ENCODE data around the gene ALDH1L2. TPM values are rescaled to one million over a fixed set of nuclear protein-coding genes. Genes with fewer than 3 reads are reported as not detected.
A peak's percentile ranks its signal among the peaks of the same experiment; 100 is the strongest.

ALDH1L2 gene
- total and polyA plus RNA-seq, 2 experiments from 2014 or later, result 0.12 to 0.63 TPM

DNA sequence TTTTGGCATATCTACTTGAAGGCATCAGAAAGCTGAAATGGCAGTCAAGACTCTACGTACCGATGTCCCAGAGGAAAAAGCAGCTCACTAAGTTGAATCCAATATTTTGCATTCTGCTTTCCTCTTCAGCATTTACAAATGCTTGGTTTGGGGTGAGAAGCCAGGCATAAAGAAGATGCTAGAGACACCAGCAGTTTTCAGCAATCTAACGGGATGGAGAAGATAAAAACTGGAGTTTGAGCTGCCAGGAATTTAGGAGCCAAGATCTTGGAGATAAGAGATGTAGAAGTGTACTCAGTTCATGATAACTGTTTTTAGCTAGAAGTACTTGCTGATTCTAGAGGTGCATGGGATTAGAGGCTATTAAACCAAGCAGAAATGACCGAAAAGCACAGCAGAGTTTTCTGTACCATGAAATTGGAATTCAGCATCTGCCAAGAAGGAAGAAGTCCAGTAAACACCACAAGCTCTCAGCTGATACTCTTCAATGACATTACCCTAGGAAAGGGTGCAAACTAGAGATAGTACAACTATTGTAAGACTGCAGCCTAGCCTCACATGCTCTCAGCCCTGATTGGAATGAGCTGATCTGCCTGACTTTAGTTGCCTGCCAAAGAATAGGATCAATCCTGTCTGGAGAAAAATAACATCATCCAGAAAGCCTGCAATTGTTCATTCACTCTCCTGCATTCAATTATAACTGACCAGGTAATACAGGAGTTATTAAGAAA is 7.4 kb upstream of the ALDH1L2 start:
- Histone ChIP-seq H3K4me3 (no peak overlapping the region), H3K27ac (no peak overlapping the region)

DNA sequence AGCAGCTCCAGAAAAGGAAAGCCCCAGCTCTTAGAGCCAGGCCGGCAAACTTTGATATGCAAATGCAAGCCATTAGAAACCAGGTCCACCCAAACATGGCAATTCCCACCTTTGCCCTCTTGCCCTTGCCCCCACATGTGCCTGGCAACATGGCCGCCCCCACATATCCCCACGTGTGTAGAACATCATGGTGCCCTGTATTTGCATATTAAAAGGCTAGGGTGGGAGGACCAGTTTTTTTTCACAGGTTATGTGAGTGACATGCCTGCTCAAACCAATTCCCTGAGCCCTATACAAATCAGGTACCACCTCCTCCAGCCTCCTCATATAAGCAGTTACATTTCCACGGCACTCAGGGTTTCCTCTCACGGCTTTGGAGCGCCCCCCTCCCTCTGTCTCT is 6.1 kb upstream of the ALDH1L2 start:
- Histone ChIP-seq H3K36me3 (no peaks in the 10 kb centered on the region), H3K27me3 (no peaks in the 10 kb centered on the region), H3K4me1 (ENCODE audit: low read depth) (no peaks in the 10 kb centered on the region), H3K27ac (no peak overlapping the region), H3K4me3 (no peak overlapping the region), H3K9me3 (ENCODE audit: low read depth) (no peaks in the 10 kb centered on the region)
- TF ChIP-seq, protein P1, sequence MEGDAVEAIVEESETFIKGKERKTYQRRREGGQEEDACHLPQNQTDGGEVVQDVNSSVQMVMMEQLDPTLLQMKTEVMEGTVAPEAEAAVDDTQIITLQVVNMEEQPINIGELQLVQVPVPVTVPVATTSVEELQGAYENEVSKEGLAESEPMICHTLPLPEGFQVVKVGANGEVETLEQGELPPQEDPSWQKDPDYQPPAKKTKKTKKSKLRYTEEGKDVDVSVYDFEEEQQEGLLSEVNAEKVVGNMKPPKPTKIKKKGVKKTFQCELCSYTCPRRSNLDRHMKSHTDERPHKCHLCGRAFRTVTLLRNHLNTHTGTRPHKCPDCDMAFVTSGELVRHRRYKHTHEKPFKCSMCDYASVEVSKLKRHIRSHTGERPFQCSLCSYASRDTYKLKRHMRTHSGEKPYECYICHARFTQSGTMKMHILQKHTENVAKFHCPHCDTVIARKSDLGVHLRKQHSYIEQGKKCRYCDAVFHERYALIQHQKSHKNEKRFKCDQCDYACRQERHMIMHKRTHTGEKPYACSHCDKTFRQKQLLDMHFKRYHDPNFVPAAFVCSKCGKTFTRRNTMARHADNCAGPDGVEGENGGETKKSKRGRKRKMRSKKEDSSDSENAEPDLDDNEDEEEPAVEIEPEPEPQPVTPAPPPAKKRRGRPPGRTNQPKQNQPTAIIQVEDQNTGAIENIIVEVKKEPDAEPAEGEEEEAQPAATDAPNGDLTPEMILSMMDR (IDR thresholded peaks at IDR 0.05; ENCODE audit: low read depth, low read length), result no peak
- no peak for DNase-seq (ENCODE audit: low read depth in 1 of 2, low spot score in 1 of 2)

More for the DNA sequence above, 7.4 kb upstream of the ALDH1L2 start:
- H3K4me1 ChIP-seq (ENCODE audit: low read depth), result no peaks in the 10 kb centered on the region
- H3K27me3 ChIP-seq, result no peaks in the 10 kb centered on the region
- H3K9me3 ChIP-seq (ENCODE audit: low read depth), result no peaks in the 10 kb centered on the region
- H3K36me3 ChIP-seq, result no peaks in the 10 kb centered on the region
- DNase-seq (ENCODE audit: low read depth in 1 of 2, low spot score in 1 of 2), result no peak
- TF ChIP-seq, protein P1 (IDR thresholded peaks at IDR 0.05; ENCODE audit: low read depth, low read length), result no peak

DNA sequence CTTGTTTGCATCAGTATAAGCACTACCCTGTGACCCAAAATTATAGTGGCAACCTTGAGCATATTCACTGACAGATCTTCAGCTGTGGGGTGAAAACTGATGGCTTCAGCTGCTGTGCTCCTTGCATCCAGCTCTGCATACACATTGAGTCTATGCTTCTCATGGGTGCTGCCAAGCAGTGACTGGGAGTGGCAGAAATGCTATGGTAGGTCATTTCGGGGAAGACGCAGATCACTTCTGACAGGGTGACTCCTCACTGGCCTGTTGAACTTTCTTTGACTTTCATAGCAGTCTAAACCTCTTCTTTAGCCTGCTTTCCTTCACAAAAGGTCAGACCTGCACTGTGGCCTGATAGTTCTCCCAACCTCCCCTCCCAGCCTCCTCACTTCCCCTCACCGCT is 5.6 kb upstream of the ALDH1L2 start:
- Histone ChIP-seq H3K27ac (no peak overlapping the region), H3K4me3 (no peak overlapping the region)

DNA sequence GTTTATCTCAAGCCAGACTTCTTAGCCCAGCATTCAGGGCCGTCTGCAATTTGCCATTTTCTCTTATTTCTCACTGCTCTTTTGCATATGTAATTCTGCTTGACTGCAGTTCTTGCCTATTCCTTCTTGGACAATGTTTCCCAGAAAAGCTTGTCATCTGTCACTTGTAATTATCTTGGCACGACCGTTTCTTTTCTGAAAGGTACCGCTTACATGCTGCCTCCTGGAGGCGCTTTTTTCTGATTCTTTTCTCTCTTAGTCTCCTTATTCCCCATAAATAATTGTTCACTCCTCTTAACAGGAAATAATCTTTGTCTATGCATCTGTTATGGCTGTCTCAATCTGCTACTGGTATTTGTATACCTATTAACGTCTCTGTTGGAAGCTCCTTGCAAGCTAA is 1.2 kb upstream of the ALDH1L2 start:
- H3K36me3 ChIP-seq, result no peaks in the 10 kb centered on the region
- H3K27ac ChIP-seq, result no peak overlapping the region
- no peak for DNase-seq (ENCODE audit: low read depth in 1 of 2, low spot score in 1 of 2)
- H3K9me3 ChIP-seq (ENCODE audit: low read depth), result no peaks in the 10 kb centered on the region
- H3K27me3 ChIP-seq, result peaks cover 32% of the 10 kb centered on the region
- TF ChIP-seq, protein P1 (IDR thresholded peaks at IDR 0.05; ENCODE audit: low read depth, low read length), result no peak
- no peak overlapping the region for H3K4me3 ChIP-seq
- no peaks in the 10 kb centered on the region for H3K4me1 ChIP-seq (ENCODE audit: low read depth)

More for the DNA sequence above, 5.6 kb upstream of the ALDH1L2 start:
- no peaks in the 10 kb centered on the region for H3K4me1 ChIP-seq (ENCODE audit: low read depth)
- DNase-seq (ENCODE audit: low read depth in 1 of 2, low spot score in 1 of 2), result no peak
- no peaks in the 10 kb centered on the region for H3K27me3 ChIP-seq
- no peaks in the 10 kb centered on the region for H3K9me3 ChIP-seq (ENCODE audit: low read depth)
- H3K36me3 ChIP-seq, result no peaks in the 10 kb centered on the region
- TF ChIP-seq, protein P1 (IDR thresholded peaks at IDR 0.05; ENCODE audit: low read depth, low read length), result no peak

DNA sequence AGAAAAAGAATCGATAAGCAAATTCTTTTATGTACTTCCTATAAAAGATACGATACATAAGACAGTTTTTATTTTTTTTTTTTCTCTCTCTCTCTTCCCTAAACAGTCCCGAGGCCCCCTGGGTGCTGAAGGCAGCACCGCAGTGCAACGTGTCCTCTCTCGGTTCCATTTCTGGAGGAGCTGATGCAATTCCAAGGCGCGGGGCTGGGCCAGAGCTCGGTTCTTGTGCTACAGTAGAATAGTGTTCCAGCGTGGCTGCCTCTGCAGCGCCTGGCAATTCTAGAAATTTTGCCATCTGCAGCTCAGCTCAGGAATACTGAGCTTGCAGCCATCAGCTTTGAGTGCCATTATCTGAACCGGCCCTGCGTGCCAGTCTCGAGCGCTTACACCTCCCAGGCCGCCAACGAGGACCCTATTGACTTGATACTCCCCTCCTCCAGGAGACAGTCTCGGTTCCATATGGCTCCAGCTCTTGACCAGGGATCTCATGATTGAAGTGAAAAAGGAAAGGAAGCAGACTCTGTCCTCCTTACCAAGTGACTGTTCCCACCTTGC is 630 bp downstream of the ALDH1L2 start:
- TF ChIP-seq, protein P1 (IDR thresholded peaks at IDR 0.05; ENCODE audit: low read depth, low read length), result peak; percentile 10
- Histone ChIP-seq H3K4me3 (peak overlapping the region; percentile 36), H3K4me1 (ENCODE audit: low read depth) (no peaks in the 10 kb centered on the region), H3K27ac (no peak overlapping the region), H3K27me3 (peaks cover 32% of the 10 kb centered on the region), H3K36me3 (no peaks in the 10 kb centered on the region), H3K9me3 (ENCODE audit: low read depth) (no peaks in the 10 kb centered on the region)
- DNase-seq (ENCODE audit: low read depth in 1 of 2, low spot score in 1 of 2), result peak; percentile 19 to 87

Measured in cardiac muscle cell (in vitro differentiated cells and primary cell).